ENCODE measurements around the gene CDHR2.

DNA sequence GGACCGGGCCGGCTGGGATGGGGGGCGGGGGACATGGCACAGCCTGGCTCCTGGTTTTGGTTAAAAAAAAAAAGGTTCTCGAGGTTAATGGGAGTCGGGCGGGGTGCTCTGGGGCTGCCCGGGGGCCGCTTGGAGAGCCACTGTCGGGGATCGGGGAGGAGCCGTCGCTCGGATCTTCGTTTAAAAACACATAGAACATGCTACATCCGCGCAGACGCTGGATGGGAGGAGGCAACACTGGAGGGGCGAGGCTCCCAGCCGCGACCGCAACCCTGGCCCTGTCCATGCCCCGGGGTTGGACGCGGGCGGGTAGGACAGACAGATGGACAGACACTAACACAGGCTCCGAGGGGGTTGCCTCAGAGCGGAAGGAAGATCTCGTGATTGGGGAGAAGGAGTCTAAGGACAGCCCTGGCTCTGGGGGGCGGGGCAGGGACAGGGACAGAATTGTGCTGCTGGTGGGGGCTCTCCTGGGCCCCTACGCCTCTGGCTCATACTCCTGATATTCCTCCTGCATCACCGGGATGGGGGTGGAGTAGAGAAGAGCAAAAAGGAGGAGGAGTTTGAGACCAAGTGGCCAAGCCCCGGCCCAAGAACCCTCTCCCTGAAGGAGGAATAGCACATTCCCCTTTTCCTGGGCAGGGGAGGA is 71.3 kb downstream of the CDHR2 start:
- TF ChIP-seq, protein P1, sequence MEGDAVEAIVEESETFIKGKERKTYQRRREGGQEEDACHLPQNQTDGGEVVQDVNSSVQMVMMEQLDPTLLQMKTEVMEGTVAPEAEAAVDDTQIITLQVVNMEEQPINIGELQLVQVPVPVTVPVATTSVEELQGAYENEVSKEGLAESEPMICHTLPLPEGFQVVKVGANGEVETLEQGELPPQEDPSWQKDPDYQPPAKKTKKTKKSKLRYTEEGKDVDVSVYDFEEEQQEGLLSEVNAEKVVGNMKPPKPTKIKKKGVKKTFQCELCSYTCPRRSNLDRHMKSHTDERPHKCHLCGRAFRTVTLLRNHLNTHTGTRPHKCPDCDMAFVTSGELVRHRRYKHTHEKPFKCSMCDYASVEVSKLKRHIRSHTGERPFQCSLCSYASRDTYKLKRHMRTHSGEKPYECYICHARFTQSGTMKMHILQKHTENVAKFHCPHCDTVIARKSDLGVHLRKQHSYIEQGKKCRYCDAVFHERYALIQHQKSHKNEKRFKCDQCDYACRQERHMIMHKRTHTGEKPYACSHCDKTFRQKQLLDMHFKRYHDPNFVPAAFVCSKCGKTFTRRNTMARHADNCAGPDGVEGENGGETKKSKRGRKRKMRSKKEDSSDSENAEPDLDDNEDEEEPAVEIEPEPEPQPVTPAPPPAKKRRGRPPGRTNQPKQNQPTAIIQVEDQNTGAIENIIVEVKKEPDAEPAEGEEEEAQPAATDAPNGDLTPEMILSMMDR (IDR thresholded peaks at IDR 0.05), result no peak
- TF ChIP-seq EP300 (IDR thresholded peaks at IDR 0.05) (no peak), POLR2A (IDR thresholded peaks at IDR 0.05) (no peak)

All from tibial nerve (tissue), 4 donors.